Right cardiac atrium (tissue), 5 donors: ENCODE results near the gene PHAF1. TPM values are rescaled to one million over a fixed set of nuclear protein-coding genes. Genes with fewer than 3 reads are reported as not detected.

ENCODE experiments used
- ATAC-seq, 2 donors: fragments of 200-7000 bp; cut with Tn5 transposase; one replicate each; pipeline versions ENCODE4 v1.8.0 to v1.9.1; 2020; ENCODE audit warnings: moderate library complexity in 2 of 2, mild to moderate bottlenecking in 1 of 2
- DNase-seq, 3 donors: peaks; one replicate each; pipeline ENCODE4 v3.0.0-alpha.2; 2020
- H3K27ac ChIP-seq: one replicate; pipeline ENCODE4 v1.5.1; 2013; ENCODE audit warnings: mild to moderate bottlenecking, low read length, control low read depth, moderate library complexity
- H3K27me3 ChIP-seq: one replicate; pipeline ENCODE4 v1.6.1; 2013; ENCODE audit not compliant: control insufficient read depth, insufficient read depth
- H3K4me1 ChIP-seq: one replicate; pipeline ENCODE4 v1.6.1; 2013; ENCODE audit warnings: low read length; ENCODE audit not compliant: control insufficient read depth, insufficient read depth
- H3K4me3 ChIP-seq: one replicate; pipeline ENCODE4 v1.5.1; 2013; ENCODE audit warnings: low read length, control low read depth
- H3K9me3 ChIP-seq: one replicate; pipeline ENCODE4 v1.6.1; 2013; ENCODE audit warnings: low read length; ENCODE audit not compliant: control insufficient read depth
- WGBS: extraction: QIAGEN DNeasy Blood & Tissue Kit; methylation state at CpG from one replicate; pipeline ENCODE4 v1.1.7; 2013; 5-methylcytosine and 5-hydroxymethylcytosine counted together
- intact Hi-C, 4 donors: fragments of 100-400 bp; cut with DNase I; formaldehyde crosslinking; loops; one replicate each; pipeline versions ENCODE4 v1.11.0 to v1.14.0; 2022 to 2023
- polyA plus RNA-seq: library from polyadenylated mRNA; stranded (reverse); fragments of 200-250 nt; gene quantifications from one replicate; pipeline ENCODE4 v1.2.3, GENCODE V29; 2013
- total RNA-seq, 4 donors: library from RNA; stranded (reverse); fragmentation: NEBNext Ultra II Directional; extraction: Animal tissue kit (Norgen Biotek cat#: 25700); gene quantifications; one replicate each; pipeline ENCODE4 v1.2.1, GENCODE V29; 2021
- donor health status: healthy with polysubstance abuse.
- donor health status: DM: no; HTN: yes; CAD: no.
- donor health status: DM: no; HTN: no; CAD: no.
- donor health status: DM: no; HTN: yes; CAD: no; lungs with severe emphysema.
- donor health status: DM: yes; HTN: yes; CAD: no.

Gene PHAF1
- total and polyA plus RNA-seq, 5 donors, result 7.1 to 11.8 (median 11.6) TPM

DNA sequence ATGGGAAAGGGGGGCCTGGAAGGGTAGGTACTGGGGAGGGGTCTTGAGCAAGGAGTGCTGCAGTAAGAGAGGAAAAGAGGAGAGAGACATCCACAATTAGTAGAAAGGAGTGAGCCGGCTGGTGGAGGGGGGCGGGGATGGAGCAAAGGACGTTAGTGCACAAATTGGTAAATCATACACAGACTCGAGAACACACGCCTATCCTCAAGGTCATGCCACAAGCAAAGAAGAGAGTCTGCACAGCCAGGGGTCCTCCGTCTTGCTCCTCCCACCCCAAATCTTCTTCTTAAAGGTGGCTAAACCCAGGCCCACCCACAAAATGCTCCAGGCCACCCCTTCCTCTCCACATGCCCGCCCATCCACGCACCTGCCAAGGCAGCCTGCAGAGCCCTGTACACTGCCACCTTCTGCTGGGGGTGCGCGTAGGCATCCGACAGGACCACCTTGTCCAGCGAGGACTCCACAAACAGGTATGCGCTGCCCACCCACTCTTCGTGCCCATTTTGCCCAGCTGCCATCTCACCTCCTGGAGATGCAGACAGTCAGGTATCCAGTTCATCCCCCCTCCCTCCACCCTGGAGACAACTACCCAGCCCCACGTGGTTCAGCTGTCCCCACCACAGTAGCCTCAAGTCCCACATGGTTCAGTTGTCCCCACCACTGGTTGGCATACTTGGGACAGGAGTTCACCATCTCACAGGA, 46.6 kb downstream of the PHAF1 start:
- peak in 1 of 3 donors; percentile 50 for DNase-seq
- no peaks in the 10 kb centered on the region for H3K27me3 ChIP-seq
- intact Hi-C loops, result loop anchor here in 2 of 4 donors (2.0 to 5.0 kb wide), 2 partner anchors 179 kb away; no protein-coding TSS in a partner anchor
- WGBS, result 67% methylated on average over 15 of the region's 15 CpGs
- no peak overlapping the region for H3K27ac ChIP-seq
- ATAC-seq, result no peak
- peaks cover 5% of the 10 kb centered on the region for H3K4me1 ChIP-seq
- no peak overlapping the region for H3K4me3 ChIP-seq
- no peaks in the 10 kb centered on the region for H3K9me3 ChIP-seq

DNA sequence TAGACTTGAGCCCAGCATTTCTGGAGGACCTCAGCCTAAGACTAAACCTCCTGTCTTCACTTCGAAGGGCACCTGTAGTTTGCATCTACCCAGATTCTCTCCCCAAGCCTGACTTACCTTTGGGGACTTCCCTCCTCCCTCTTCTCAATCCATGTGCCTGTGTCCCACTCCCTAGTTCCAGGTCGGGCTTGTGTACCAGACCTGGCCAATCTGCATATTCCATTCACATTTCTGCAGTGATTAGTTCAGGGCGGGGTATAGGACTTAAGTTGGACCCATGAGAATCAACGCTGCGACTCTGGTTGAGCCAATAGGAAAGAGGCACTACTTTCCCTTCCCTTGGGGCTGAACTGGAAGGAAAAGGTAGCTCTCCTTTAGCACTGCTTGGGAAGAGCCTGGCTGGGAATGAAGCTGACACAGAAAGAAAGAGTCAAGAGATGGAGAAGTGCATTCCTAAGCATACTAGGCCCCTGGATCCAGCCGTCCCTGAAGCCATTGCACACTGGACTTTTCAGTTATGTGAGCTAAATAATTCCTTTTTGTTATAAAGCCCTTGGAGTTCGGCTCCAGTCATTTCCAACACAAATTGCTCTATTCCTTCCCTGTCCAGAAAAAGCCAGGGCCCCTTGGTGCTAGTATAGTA, 47.5 kb downstream of the PHAF1 start:
- DNase-seq (peak in 1 of 3 donors; percentile 6), ATAC-seq (no peak)
- Histone ChIP-seq H3K4me3 (no peak overlapping the region), H3K27me3 (no peaks in the 10 kb centered on the region), H3K27ac (no peak overlapping the region), H3K9me3 (no peaks in the 10 kb centered on the region), H3K4me1 (peaks cover 5% of the 10 kb centered on the region)
- intact Hi-C loops, result loop anchor here in 2 of 4 donors (2.0 to 5.0 kb wide), 2 partner anchors 180 kb away; no protein-coding TSS in a partner anchor
- WGBS, result 60% methylated on average over 7 of the region's 7 CpGs

DNA sequence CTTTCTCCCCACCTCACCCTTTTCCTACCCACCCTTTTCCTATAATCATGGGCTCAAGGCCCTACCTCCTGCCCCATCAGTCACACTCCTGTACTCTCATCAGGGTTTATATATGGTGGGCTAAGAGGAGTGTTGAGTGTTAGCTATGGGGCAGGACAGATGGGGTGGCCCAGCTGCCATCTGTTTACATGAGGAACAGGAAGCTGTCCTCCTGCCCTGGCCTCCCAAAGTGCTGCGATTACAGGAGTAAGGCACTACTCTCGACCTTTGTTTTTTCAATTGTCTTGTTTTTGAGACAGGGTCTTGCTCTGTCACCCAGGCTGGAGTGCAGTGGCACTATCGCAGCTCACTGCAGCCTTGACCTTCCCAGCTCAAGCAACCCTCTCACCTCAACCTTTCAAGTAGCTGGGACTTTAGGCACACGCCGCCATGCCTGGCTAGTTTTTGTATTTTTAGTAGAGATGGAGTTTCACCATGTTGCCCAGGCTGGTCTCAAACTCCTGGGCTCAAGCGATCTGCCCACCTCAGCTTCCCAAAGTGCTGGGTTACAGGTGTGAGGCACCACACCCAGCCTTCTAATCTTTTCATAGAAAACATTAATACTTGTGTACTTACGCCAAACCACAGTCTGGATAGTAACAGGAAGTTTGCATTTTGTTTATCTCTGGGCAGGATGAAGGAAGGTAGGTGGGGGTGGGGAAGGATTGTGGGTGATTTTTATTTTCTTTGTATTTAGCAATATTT, 48.3 kb downstream of the PHAF1 start:
- Histone ChIP-seq H3K4me3 (no peak overlapping the region), H3K9me3 (no peaks in the 10 kb centered on the region), H3K4me1 (peaks cover 5% of the 10 kb centered on the region), H3K27me3 (no peaks in the 10 kb centered on the region), H3K27ac (no peak overlapping the region)
- DNase-seq (peak in 1 of 3 donors; percentile 25), ATAC-seq (no peak)
- WGBS, result 79% methylated on average over 7 of the region's 7 CpGs
- intact Hi-C loops, result loop anchor here in 2 of 4 donors (2.0 to 5.0 kb wide), 2 partner anchors 181 kb away; no protein-coding TSS in a partner anchor

DNA sequence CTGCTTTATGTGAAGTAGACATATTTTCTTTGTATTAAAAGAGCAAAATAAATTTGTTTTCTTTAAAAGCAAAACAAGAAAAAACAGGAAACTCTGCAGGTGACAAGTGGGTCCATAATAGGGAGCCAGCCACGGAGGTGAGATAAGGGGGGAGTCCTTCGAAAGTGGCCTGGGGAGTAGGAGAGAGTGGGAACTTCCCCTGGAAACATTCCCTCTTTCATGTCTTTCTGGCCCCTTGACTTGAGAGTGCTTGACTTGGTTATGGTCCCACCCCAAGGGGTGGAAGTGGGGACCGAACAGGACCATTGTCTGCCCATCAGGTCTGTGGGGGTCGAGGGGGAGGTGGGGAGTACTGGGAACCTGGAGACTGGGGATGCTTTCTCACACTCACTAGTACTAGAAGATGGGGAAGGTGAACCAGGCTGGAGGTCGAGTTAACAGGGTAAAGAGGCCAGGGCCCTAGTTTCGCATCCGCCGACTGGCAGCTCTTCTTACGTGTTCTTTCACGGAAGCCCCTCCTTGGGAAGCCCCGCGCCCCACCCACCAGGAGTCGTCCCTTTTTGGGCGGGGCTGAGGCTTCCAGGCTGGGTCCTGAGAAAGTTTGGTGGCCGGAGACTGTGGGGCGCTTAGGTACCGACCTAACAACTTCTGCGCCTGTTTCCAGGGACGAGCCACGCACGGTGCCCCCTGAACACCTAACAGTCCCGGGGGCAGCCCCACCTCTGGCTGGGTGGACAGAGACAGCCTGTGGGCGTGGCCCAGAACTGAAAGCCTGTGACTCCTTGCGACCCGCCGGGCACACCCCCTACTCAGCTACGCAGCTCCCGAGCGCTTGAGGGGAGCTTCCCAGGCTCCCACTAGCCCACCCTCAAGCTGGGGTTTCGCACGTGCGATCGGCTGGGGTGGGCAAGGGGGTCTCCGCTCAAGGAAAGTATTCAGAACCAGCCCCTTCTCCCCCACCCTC, 49.2 kb downstream of the PHAF1 start:
- Histone ChIP-seq H3K9me3 (no peaks in the 10 kb centered on the region), H3K4me1 (peaks cover 5% of the 10 kb centered on the region), H3K27ac (peak overlapping the region; percentile 6), H3K27me3 (no peaks in the 10 kb centered on the region), H3K4me3 (peak overlapping the region; percentile 78)
- WGBS, result 6% methylated on average over 34 of the region's 34 CpGs
- DNase-seq (peak; percentile 64 to 81 (median 77)), ATAC-seq (peak in 1 of 2 donors; percentile 8)
- intact Hi-C loops, result loop anchor here in 1 of 4 donors (5.0 kb wide), 1 partner anchor 182 kb away; no protein-coding TSS in a partner anchor

DNA sequence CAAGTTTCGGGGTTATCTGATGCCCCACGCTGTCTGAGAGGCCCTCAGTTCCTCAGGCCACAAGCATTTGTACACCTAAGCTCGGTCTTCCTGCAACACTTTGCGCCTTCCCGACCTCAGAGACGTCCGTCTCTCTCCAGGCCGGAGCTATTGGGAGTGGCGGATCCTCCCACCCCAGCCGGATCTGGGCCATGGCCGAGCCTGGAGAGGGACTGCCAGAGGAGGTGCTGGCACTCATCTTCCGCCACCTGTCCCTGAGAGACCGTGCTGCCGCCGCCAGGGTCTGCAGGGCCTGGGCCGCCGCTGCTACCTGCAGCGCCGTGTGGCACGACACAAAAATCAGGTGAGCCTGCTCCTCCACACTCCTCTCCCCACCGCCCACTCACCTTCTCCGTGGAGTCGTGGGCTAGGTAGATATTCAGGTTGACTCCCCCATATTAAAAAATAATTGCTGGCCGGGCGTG, 51.9 kb downstream of the PHAF1 start:
- WGBS, result 42% methylated on average over 25 of the region's 25 CpGs
- Histone ChIP-seq H3K4me1 (peaks cover 9% of the 10 kb centered on the region), H3K27me3 (no peaks in the 10 kb centered on the region), H3K27ac (peak overlapping the region; percentile 69), H3K4me3 (peak overlapping the region; percentile 78), H3K9me3 (no peaks in the 10 kb centered on the region)
- intact Hi-C loops, result no loop called here
- ATAC-seq (peak; percentile 3 to 12), DNase-seq (peak in 2 of 3 donors; percentile 82 to 89)

DNA sequence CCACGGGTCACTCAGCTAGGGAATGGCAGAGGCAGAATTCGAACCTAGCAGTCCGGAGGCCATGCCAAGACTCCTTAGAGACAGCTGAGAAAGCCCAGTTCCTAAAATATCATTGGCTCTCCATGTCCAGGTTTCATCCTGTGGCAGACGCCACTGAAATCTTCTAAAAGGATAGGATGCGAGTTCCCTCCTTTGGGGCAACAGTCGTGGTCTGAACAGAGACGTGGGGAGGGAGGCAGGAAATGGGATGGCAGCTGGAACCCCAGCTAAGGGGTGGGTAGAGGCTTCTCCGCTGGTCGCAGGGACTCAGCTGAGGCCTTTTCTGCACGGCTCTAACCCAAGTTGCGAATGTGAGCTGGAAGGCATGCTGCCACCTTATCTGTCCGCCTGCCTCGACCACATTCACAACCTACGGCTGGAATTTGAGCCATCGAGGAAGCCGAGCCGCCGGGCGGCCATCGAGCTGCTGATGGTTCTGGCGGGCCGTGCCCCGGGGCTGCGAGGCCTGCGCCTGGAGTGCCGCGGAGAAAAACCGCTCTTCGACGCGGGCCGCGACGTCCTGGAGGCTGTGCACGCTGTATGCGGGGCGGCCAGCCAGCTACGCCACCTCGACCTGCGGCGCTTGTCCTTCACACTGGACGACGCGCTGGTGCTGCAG, 52.9 kb downstream of the PHAF1 start:
- 17% methylated on average over 44 of the region's 44 CpGs for WGBS
- peak in 1 of 3 donors; percentile 44 for DNase-seq
- H3K27ac ChIP-seq, result peak overlapping the region; percentile 30
- intact Hi-C loops, result no loop called here
- no peak overlapping the region for H3K4me3 ChIP-seq
- H3K27me3 ChIP-seq, result no peaks in the 10 kb centered on the region
- H3K4me1 ChIP-seq, result peaks cover 9% of the 10 kb centered on the region
- H3K9me3 ChIP-seq, result no peaks in the 10 kb centered on the region
- no peak for ATAC-seq

DNA sequence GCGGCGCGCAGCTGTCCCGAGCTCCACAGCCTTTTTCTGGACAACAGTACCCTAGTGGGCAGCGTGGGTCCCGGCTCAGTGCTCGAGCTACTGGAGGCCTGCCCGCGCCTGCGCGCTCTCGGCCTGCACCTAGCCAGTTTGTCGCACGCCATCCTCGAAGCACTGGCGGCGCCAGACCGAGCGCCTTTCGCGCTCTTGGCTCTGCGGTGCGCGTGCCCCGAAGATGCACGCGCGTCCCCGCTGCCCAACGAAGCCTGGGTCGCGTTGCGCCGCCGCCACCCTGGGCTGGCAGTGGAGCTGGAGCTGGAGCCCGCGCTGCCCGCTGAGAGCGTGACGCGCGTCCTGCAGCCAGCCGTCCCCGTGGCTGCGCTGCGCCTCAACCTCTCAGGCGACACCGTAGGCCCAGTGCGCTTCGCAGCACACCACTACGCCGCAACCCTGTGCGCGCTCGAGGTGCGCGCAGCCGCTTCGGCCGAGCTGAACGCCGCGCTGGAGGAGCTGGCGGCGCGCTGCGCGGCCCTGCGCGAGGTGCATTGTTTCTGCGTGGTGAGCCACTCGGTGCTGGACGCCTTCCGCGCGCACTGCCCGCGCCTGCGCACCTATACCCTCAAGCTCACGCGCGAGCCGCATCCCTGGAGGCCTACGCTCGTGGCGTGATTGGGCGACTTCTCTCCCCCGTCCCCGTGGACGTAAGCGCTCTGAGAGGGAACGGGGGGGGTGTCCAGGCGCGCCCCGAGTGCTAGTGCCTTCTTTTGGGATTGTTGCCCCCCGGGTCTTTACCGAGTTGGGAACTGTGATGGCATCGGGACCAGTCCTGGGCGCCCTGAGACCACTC, 53.6 kb downstream of the PHAF1 start:
- ATAC-seq, result peak; percentile 6 to 44
- Histone ChIP-seq H3K27ac (peak overlapping the region; percentile 30), H3K4me3 (peak overlapping the region; percentile 34), H3K27me3 (no peaks in the 10 kb centered on the region), H3K9me3 (no peaks in the 10 kb centered on the region), H3K4me1 (peaks cover 9% of the 10 kb centered on the region)
- 3% methylated on average over 99 of the region's 99 CpGs for WGBS
- intact Hi-C loops, result no loop called here
- peak; percentile 67 to 91 (median 89) for DNase-seq

DNA sequence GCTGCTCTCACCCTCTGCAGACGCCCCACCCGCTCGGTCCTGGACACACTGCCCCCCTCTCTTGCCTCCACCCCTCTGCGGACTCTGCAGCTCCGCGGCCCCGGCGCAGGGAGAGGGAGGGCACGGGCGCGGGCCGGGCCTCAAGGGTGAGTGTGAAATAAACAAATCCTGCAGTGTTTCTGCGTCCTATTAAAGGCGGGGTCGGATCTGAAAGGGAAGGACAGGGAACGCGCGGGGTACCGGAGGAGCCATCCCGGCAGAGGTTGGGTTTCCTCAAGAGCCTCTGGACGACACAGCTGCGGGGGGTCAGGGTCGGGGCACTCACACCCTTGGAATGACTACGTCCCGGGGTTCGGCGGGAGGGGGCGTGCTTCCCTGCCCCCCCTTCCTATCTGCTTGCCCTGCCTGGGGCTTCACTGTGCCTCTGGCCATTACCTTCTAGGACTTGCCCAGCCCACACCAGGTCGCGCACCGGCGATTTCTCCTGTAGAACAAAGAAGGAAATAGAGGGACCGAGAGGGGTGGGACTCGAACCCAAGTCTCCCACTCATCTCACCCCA, 54.3 kb downstream of the PHAF1 start:
- Histone ChIP-seq H3K27me3 (no peaks in the 10 kb centered on the region), H3K9me3 (no peaks in the 10 kb centered on the region), H3K4me1 (peaks cover 7% of the 10 kb centered on the region), H3K4me3 (peak overlapping the region; percentile 34), H3K27ac (peak overlapping the region; percentile 20)
- intact Hi-C loops, result no loop called here
- WGBS, result 2% methylated on average over 34 of the region's 34 CpGs
- DNase-seq, result peak; percentile 32 to 80 (median 80)
- peak in 1 of 2 donors; percentile 15 for ATAC-seq

DNA sequence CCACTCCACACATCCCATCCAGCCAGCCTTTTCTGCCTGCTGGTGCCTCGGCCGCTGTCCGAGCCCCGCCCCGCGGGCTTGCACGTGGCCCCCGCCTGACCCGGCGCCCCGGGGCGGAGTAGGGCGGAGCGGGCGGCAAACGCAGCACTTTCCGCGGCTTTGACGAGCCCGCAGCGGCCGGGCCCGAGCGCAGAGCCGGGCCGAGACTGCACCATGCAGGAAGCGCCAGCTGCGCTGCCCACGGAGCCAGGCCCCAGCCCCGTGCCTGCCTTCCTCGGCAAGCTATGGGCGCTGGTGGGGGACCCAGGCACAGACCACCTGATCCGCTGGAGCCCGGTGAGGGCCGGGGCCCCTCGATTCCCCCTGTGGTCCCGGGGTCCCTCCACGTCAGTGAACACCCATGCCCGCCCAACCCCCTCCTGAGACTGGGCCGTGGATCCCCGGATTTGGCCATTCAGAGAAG, 54.9 kb downstream of the PHAF1 start, which contains the start of gene HSF4:
TSS of gene HSF4 (plus strand) at position 147 of the 463 bp plus-strand sequence. CDS start at position 214, 67 bp downstream.
- peak within 1 kb of the TSS; percentile 79 for H3K27ac ChIP-seq
- no peaks in the 10 kb centered on the region for H3K9me3 ChIP-seq
- DNase-seq (peak; percentile 75 to 93 (median 91)), ATAC-seq (peak; percentile 44 to 50)
- no peaks in the 10 kb centered on the region for H3K27me3 ChIP-seq
- peak within 1 kb of the TSS; percentile 34 for H3K4me3 ChIP-seq
- WGBS, result 2% methylated on average over 41 of the region's 41 CpGs
- peaks cover 6% of the 10 kb centered on the region for H3K4me1 ChIP-seq
- intact Hi-C loops, result no loop called here
